MM.1S (cell line): Measurements from ENCODE around the gene KATNBL1.

Source experiments
- CTCF ChIP-seq: fragments of 300-600 bp; sonication (generic); IDR thresholded peaks from 2 replicates; pipeline ENCODE4 v1.5.1; 2016; ENCODE audit warnings: antibody characterized with exemption, low read length, mixed read lengths
- EZH2 ChIP-seq: fragments of 300-600 bp; sonication (generic); optimal IDR thresholded peaks from 2 replicates; pipeline ENCODE3; 2017; ENCODE audit warnings: low read depth, mild to moderate bottlenecking, antibody characterized with exemption, low read length, mixed read lengths

GRCh38 chr15:34213690-34214089, 3.8 kb upstream of the KATNBL1 start:
- TF ChIP-seq CTCF (no peak), EZH2 (no peak)
